Stimulated activated CD4-positive, alpha-beta T cell treated with anti-CD3 and anti-CD28 coated beads, Interleukin-12 subunit alpha, Interleukin-12 subunit beta, amount 100 ng/mL, for 24 hours (primary cell): ENCODE results near the gene SRCAP.

ENCODE experiments used
- DNase-seq, 2 experiments: peaks; one replicate each; pipeline ENCODE4 v3.0.0-alpha.2; 2020; ENCODE audit warnings: low read depth in 2 of 2

Gene SRCAP

DNA sequence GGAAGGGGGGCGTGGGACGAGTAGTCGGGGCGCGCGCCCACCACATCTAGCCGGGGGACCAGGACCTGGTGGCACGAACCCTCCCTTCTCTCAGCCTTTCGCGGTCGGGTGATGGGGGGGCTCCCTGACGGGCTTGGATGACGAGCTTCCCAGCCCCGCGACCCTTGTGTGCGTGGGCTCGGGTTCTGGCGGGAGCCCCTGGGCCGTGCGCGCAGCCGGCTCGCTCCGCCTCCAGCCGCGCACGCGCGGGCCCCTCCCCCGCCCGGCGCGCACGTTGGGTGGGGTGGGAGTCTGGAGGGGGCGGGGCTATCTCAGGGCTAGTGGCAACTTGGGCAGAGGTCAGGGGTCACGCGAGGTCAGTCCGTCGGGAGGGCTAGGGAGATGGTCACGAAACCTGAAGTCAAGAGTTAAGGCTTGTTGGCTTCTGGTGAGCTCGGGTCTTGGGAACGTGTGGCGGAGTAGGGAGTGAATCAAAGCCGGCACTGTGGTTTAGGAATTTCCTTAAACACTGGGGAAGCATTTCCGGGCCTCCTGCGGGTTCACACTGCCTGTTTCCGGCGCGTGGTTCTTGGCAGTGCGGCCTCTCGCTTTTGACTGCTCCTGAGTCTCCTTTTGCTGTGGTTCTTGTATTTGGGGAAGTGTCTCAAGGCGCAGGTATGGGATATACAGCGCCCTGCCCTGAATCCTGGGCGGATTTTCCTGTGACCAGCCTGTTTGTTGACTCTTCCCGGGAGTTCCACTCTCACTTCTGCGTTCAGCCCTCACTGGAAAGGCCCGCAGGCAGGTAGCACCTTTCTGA lies at the start of gene SRCAP:
SRCAP (plus strand) TSS at position 356 of the 799 bp plus-strand sequence. CDS start 1,654 bp downstream, outside the sequence.
- DNase-seq, result peak; percentile 77 to 89

DNA sequence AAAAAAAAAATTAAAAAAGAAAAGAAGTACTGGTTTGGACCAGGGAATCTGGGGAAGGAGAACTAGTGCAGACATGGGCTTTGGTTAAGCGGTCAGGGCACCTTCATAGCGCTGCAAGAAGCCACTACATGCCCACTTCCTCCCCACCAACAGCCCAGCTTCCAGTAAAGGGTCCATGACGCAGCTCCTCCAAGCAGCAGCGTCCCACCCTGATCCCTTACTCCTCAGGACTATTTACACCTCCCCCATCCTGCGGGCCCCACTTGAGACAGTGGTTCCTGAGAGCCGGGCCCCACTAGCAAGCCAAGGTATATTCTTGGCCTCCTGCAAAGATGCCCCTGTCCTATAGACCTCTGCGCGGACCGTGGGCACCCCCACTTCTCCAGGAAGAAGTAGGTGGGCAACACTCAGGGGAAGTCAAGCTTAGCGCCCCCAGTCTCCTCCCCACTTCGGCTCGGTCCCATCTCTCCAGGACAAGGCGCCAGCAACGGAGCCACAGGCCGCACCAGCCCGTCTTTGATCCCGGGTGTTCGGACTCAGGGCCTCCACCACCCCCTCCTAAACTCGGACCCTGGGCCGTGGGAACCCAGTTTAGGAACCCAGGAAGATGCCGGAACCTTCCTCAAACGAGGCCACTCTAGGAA lies 49.1 kb upstream of the SRCAP start:
- DNase-seq, result no peak

DNA sequence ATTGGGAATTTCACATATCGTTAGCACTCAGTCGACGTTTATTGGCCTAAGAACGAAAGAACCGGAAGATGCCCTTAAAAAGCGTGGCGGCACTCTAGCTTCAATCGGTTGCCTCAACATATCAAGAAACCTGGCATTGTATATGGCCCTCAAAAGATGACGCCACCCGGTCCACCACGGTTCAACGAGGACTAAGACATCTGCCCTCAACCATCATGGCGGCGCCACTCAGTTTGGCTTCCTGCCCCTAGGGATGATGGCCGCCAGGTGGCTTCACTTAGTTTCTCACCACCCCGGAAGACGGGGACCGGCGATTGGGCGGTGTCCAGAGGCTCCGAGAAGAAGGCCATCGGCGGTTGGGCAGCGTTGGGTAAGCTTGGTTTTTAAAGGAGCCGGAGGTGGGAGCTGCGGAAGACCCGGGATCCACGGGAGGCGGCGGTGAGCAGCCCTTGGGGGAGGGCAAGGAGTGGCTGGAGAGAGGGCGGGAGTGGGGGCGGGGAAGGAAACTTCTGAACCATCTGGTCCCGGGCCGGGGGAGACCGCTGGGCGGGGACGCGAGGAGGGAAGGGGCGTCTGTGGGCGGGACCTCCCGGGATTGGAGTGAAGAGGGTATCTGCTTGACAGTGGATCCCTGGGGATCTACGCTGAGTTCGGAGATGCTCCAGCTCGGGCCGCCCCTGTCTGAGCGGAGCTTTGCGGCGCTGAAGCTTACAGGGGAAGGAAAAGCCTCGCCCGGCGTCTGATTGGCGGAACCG lies 48.4 kb upstream of the SRCAP start, which contains the start of gene PRR14:
PRR14 (plus strand) TSS at position 592 of the 755 bp plus-strand sequence. CDS start 686 bp downstream, outside the sequence.
- DNase-seq, result peak; percentile 97

DNA sequence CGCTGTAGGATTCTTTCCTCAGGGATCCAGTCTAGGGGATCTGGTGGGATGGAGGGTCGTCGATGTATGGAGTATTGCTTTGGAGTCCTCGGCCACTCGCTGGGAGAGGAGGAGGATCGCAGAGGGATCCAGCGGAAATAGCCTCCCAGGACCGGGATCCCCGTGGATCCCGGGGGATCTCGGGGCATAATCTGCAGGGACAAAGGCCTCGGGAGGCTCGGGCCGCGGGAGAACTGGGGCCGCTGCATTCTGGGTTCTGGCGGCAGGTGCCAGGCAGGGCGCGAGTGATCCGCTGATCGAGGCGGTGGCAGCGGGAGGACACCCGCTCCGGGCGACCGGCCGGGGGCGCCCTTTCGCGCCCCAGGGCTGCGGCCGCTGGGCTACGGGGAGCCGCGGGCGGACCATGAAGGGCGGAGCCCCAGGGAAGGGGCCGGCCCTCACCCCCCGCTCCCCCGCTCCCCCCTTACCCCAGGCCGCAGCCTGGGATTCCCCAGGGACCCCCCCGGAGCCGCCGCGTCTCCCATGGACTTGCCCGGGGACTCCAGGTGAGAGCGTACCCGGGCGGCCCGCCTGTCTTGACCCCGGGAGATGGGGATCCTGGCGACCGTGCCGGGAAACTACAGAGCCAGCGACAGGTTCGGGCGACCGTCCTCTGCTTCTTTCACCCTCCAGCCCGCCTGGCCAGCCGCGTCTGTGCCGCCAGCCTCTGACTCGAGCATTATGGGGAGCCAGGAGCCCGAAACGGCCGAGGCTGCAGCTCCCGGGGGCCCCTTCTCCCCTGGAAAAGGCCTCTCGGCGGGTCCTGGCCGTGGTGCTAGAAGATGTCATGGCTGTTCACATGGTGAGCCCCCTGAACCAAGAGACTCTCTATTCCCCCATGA lies 47.6 kb upstream of the SRCAP start:
- peak; percentile 60 for DNase-seq

DNA sequence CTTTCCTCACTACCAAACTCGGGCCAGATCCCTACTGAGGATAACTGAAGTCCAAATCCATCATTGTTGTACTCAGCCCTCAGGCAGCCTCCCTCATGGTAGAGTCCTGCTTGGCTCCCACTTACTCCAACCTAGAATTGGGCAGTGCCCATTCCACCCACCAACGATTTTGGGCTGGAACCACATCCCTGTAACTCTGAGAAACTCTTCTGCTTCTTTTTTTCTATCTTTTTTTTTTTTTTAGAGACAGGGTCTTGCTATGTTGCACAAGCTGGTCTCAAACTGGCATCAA lies 47.0 kb upstream of the SRCAP start:
- no peak for DNase-seq

DNA sequence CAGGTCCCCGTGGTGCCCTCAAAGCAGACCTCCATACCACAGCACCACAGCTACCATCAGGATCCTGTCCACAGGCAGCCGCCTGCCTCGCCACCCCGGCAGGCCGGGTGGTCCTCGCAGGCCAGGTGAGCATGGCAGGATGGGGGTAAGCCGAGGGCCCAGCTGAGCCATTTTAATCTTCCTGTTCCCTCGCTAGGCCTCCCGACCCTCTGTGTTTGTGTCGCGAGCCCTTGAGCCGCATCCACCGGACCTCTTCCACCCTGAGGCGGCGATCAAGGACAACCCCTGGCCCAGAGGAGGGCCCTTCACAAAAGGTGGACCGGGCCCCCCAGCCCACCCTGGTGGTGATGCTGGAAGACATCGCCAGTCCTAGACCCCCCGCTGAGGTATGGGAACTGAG lies 46.3 kb upstream of the SRCAP start:
- DNase-seq, result no peak

DNA sequence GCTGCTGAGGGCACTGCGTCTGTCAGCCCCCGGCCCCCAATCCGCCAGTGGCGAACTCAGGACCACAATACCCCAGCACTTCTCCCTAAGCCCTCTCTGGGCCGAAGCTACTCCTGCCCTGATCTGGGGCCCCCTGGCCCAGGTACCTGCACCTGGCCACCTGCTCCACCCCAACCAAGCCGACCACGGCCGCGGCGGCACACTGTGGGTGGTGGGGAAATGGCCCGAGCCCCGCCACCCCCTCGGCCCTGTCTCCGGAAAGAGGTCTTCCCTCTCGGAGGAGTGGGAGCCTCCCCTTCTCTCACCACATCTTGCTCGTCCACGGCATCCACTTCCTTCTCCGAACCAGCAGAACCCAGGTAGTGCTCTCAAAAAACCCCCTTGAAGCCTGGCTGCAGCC lies 44.1 kb upstream of the SRCAP start:
- no peak for DNase-seq

DNA sequence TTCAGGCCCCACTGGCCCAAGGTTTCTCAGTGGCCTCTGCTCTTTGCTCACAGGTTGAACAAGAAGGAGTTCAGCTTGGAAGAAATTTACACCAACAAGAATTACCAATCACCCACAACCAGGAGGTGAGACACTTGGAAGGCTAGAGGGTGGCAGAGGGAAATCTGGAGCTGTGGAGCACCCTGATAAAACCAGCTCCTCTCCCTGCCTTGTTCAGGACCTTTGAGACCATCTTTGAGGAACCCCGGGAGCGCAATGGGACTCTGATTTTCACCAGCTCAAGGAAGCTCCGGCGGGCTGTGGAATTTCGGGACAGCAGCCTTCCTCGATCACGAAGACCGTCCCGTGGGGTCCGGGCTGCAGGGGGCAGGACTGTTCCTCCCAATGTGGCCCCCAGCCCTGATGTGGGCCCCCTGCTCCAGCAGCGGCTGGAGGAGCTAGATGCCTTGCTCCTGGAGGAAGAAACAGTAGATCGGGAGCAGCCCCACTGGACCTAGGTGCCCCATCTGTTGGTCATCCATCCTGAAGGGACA lies 43.1 kb upstream of the SRCAP start:
- no peak for DNase-seq

DNA sequence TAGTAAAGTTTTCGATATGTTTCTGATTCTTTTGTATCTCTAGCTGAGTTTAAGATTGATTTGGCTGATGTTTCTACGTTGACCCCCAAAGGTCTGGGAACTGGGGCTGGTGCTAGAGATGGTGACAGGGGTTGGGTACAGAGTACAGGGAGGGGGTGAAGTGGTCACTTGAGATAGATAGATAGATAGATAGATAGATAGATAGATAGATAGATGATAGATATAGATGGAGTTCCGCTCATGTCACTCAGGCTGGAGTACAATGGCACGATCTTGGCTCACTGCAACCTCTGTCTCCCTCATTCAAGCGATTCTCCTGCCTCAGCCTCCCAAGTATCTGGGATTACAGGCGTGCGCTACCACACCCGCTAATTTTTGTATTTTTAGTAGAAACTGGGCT lies 42.6 kb upstream of the SRCAP start:
- no peak for DNase-seq

DNA sequence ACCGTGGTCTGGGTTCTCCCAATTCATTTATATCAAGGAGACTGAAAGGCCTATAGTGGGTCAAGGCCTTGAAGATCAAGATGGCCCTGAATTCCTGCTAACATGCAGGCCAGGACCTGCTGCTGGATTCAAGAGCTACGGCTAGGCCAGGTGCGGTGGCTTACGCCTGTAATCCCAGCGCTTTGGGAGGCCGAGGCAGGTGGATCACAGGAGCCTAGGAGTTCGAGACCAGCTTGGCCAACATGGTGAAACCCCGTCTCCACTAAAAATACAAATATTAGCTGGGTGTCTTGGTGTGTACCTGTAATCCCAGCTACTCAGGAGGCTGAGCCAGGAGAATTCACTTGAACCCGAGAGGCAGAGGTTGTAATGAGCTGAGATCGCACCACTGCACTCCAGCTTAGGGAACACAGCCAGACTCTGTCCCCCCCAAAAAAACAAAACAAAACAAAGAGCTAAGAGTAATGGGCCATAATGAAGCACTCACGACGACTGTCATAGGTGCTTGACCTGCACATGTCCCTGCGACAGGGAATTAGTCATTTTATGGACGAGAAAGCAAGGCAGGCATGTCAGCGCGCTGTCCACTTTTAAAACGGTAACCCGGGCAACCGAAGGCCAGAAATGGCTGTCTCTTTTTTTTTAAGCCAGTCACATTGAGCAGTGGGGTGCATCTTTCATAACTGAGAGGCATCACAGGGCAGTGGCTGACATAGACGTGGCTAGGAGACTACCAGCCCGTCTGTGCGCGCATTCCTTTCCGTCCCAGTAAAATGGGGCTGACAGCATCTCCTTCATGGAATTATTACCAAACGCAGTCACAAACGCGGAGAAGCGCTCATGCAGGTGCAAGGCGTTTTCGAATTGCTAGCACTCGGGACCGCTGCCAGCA lies 41.8 kb upstream of the SRCAP start:
- no peak for DNase-seq

DNA sequence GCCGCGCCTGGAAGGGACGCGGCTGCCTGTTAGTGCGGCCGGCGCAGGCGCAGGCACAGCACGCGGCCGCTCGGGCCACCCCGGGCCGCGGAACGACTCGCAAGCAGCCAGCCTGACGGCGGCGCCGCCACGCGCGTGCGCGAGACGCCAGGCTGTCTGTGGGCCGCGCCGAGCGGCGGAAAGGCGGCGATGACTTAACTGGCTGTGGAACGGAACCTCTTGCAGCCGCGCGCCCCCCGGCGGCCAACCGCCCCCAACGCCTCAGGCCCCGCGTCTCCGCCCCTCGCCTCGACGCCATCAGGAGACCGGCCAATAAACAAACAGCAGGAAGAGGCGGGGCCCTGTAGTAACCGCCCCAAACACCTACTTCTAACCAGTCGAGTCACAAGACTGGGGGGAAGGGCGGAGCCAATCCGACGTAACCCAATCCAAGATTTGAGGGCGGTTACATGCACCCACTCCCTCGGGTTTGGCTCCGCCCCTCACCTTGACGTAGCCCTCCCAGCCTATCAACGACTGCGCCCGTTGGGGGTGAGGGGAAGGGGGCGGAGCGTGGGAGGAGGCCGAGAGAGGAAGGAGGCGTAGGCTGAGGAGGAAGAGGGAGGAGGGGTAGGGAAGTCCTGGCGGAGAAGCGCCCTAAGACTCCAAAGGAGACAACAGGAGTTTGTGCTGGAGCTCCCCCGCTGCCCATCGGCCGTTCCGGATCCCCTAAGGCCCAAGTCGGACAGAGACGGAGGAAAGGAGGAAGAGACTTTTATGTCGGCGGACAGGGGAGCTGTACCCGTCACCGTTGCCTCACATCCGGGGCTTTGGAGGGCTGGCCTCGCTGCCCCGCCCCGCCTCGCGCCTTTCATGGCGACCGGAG lies 40.9 kb upstream of the SRCAP start, which contains the start of gene FBRS:
FBRS (plus strand) TSS at position 566 of the 865 bp plus-strand sequence. CDS start 1,088 bp downstream, outside the sequence.
- peak; percentile 99 to 100 for DNase-seq

DNA sequence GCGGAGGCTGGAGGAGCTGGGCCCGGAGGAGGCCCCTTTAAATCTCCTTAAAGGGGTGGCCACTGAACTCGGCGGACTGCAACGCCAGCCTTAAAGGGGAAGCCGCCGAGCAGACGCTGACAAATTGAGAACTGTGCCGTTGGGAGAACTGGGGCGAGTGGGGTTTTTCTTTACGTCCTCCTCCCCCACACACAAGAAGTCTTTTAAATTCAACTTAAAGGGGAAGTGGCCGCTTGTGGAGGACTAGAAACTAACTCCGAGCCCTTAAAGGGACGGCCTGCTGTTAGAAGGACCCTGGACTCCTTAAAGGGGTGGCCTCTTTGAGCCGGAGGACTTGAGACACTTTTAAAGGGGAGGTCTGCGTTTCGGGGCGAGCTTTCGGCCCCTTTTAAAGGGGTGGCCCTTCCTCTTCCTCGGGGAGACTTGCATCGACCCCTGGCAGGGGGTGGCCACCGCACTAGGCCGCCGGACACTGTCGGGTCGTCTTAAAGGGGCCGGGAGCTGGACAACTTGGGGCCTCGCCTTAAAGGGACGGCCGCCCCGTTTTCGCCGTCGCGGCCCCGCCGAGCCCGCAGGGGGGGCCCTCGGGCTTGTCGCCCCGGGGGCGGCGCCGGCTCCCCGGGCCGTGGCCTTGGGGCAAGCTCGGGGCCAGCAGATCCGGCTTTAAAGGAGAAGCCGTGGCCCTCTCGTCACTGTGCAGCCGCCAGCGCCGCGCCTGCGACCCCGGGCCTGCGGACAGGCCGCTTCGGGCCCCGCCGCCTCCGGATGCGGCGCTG lies 40.1 kb upstream of the SRCAP start:
- peak; percentile 18 to 61 for DNase-seq

DNA sequence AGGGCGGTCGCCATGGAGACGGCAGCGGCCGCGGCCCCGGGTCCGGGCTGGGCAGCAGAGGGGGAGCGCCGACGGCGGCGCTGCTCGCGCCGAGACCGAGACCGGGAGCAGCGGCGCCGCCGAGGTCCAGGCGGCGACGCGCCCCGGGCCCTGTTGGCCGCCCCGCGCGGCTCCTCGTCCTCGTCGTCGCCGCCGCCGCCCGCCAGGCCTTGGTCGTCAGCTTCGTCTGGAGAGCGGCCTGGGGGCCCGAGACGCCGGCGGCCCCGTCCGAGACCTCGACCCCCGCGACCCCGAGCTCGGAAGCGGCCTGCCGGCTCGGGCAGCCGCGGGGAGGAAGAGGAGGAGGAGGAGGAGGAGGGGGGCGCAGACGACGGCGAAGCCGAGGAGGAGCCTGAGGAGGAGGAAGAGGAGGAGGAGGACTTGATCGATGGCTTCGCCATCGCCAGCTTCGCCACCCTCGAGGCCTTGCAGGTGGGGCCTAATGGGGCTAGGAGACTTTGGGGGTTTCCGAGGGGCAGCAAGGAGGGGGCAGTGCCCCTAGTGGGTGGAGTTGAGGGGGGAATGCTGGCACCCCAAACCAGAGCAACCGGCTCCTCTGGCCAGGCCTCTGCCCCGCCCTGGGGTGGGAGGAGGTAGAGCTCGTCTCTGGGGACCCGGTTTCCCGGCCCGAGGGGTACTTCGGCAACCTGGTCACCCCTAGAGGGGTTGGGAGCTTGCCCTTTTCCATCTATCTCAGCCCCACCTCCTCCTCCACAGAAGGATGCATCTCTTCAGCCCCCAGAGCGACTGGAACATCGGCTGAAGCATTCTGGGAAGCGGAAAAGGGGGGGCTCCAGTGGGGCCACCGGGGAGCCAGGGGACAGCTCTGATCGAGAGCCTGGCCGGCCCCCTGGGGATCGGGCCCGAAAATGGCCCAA lies 39.2 kb upstream of the SRCAP start:
- peak in 1 of 2 experiments; percentile 35 for DNase-seq

DNA sequence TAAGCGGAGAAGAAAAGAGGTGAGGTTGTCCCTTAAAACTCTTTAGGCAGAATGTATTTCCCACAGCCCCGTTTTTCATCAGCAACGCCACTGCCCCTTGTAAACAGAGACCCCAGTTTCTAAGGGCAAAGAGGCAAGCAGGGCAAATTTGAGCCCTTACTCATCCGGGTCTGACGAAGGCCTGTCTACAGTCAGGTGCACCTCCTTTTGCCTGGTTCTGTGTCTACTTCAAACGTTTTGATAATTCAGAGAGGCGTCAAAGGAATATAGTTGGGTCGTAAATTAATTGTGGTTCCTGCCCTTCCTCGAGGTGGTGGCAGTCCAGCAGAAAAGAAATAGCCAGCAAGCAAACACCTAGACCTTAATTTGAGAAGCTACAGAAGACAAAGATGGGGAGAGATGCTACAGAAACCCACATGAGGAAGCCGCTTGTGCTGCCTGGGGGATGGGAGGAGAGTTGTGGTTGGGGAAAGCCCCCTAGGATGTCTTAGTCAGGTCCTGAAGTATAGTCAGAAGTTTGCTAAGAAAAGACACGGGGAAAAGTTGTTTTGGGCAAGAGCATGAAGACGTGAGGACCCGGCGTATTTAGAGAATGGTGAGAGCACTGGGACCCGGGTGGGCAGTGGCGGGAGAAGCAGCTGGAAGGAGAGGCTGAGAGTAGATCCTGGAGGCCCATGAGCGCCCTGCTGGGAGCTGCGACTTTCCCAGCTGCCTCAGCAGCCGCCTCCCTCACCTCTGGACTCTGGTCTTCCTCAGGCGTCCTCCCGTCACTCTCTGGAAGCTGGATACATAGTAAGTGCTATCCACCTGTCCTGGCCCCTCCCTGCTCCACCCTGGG lies 38.3 kb upstream of the SRCAP start:
- peak; percentile 63 to 73 for DNase-seq

DNA sequence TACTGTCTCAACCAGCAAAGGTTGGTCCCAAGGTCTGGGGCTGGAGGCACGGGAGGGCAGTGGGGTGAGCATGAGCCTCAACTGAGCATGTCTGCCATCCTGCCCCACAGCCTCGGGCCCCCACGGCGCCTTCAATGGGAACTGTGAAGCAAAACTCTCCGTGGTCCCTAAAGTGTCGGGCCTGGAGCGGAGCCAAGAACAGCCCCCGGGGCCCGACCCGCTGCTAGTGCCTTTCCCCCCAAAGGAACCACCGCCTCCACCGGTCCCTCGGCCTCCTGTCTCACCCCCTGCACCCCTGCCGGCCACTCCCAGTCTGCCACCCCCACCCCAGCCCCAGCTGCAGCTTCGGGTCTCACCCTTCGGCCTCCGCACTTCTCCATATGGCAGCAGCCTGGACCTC lies 36.5 kb upstream of the SRCAP start:
- DNase-seq, result no peak

DNA sequence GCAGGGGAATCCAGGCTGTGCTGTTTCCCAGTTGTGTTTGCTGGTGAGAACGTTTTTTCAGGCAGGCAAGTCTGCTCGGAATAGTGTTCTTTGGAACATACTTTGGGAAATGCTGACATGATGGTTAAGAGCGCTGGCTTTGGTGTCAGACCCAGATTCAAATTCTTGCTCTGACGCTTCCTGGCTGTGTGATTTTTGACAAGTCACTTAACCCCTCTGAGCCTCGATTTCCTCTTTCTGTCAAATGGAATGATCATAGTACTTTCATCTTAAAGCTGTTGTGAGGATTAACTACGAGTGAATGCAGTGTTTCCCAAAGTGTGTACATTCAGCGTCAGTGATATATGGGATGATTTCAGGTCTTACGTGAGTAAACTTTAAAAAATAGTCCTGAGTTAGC lies 35.9 kb upstream of the SRCAP start:
- DNase-seq, result no peak
